HG02943 (cell line): ENCODE results near the gene CPNE5.
"Not testable (repeated sequence)": the region's sequence is repeated elsewhere in the genome, so short reads cannot be mapped to it uniquely, and the experiment has no call there.

Experiments used
- ATAC-seq: cut with Tn5 transposase; IDR thresholded peaks from one replicate; pipeline ENCODE4 v1.9.1; 2021; ENCODE audit warnings: mild to moderate bottlenecking, low read depth, moderate library complexity; ENCODE audit not compliant: unreplicated experiment

The CPNE5 gene

DNA sequence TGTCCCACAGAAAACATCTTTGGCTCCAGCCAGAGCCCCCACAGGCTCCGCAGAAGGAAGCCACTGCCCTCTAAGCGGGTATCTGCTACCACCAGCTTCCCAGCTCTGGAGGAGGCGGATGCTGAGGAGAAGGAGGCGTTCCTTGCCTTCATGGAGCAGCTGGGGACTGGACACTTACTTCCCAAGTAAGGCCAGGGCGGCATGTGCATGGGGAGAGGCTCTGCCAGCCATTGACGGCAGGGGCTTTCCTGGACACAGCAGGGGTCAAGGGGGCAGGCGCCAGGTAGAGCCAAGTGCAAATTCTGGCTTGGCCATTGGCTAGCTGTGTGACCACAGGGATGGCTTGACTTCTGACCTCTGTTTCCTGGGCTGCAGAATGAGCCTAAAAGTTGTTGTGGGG lies 123.8 kb downstream of the CPNE5 start:
- ATAC-seq: no peak

DNA sequence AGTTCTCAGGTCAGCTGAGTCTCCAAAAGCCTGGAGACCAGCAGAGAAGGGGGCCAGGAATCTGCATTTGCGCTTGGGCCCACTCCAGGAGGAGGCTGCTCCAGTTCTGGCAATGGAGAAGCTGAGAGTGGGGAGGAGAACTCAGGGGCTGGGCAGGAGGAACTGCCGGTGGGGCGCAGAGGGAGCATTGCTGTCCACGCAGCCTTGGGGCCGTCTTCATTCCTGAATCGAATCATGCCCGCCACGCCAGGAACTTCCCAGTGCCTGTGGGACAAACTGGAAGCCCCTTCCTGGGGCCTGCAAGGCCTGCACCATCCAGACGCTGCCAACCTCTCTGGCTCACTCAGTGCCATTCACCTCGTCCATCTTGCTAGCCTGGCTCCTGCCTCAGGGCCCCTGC lies 124.7 kb downstream of the CPNE5 start:
- no peak for ATAC-seq

DNA sequence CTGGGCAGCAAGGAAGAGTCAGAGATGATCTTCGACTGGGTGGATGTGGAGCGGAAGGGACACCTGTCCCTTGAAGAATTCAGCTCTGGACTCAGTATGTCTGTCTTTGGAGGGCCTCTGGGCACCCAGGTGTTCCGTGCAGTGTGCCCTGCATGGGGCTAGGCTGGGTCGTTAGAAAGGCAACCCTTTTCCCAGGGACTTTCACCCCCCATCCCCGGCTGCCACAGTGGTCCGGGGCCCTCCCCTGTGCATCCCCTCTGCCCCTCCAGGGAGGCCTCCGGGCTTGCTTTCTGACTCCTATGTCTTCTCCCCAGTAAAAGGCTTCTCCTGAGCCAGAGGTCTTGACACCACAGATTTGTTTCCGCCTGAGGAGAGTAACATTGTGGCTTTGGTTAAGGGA lies 125.4 kb downstream of the CPNE5 start:
- no peak for ATAC-seq

DNA sequence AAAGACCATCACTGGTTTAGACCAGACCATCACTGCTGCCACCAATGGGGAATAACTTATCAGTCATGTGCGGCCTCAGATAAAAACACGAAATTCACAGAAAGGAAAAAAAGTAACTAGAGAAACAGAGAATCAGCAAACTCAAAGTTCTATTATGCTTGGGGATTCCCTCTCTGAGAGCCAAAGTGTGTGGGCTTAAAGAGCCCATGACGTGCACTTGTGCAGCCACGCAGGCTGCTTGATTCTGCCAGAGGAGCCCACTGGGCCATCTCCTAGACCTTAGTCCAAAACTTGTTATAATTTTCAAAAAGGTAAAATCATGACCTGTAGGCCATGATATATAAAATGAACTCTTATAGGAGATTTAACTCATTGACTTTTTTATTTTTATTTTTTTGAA lies 126.4 kb downstream of the CPNE5 start:
- no peak for ATAC-seq

DNA sequence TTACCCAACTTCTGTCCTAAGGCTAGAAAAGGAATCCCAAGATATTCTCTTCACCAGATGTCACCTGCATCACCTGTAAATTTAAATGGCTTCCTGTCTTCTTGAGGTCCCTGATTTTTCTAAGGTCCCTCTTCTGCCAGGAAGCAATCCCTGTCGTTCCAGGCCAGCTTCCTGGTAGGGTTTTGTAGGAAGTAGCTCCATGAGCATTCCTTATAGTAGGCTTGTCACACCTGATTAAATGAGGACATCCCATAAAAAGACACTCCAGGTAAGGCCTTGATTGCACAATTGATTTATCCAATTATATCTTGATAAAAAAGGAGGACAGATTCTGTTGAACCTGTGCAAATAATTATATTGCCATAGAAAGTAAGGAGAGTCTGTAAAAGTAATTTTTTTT lies 132.9 kb downstream of the CPNE5 start:
- no peak for ATAC-seq

DNA sequence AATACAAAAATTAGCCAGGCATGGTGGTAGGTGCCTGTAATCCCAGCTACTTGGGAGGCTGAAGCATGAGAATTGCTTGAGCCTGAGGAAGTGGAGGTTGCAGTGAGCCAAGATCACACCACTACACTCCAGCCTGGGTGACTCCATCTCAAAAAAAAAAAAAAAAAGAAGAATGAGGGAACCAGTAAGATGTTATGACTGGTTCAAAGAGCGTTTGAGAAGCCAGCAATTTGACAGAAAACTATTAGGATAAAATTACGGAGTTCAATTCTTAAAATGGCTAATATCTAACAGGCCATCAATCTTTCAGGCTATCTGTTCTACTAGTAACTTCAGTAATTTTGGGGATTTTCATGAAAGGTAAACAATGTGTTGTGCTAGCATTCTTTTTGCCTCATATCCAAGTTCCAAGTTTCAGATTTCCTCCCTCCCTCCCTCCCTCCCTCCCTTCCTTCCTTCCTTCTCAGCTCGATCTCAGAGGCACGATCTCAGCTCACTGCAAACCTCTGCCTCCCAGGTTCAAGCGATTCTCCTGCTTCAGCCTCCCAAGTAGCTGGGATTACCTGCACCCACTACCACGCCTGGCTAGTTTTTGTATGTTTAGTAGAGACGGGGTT lies 134.2 kb downstream of the CPNE5 start:
- not testable (repeated sequence) for ATAC-seq

DNA sequence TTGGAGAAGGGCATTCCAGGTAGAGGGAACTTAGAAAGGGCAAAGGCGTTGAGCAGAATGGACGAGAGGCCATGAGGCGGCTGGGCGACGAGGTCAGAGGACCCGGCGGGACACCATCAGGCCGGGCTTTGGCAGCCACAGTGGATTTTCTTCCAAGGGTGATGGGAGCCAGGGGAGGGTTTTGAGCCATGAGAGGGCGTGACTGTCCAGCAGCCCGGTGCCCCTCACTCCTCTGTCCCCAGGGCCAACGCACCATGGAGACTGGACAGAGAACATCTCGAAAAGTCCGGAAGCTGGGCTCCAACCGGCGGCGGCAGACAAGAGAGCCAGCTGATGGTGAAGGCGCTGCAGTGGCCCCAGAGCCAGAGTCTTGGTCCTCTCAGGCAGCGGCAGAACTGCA lies 135.3 kb downstream of the CPNE5 start:
- ATAC-seq: no peak

DNA sequence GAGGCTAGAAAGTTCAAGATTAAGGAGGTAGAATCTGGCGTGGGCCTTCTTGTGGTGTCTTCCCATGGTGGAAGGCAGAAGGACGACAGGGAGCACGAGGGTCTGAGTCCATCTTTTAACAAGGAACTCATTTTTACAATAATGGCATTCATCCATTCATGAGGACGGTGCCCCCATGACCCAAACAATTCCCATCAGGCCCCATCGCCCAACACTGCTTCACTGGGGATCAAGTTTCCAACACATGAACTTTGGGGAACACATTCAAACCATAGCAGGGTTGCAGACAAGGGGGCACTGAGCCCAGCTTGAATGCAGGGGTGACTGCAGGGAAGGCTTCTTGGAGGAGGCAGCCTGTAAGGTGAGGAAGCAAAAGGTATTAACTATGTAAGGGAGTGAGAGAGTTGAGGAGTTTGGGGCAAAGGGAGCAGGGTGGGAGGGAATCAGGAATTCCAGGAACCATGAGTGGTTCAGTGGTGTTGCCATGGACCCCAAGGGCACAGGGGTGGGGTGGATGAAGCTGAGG lies 136.1 kb downstream of the CPNE5 start:
- no peak for ATAC-seq

DNA sequence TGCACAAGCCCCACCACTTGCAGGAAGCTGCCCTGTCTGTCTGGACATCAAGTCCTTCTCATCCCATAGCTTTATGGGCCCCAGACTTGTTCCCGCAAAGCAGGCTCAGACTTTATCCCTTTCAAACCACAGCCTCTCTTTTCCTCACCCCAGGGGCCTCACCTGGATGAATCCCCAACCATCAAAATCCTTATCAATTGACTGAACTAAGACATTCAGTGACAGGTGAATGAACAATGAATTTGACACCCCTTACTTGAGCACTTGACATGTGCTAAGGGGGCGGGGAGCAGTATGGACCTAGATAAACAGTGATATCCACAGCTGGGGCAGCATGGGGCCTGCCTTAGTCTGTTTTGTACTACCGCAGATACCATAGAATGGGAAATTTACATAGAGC lies 136.6 kb downstream of the CPNE5 start:
- no peak for ATAC-seq

DNA sequence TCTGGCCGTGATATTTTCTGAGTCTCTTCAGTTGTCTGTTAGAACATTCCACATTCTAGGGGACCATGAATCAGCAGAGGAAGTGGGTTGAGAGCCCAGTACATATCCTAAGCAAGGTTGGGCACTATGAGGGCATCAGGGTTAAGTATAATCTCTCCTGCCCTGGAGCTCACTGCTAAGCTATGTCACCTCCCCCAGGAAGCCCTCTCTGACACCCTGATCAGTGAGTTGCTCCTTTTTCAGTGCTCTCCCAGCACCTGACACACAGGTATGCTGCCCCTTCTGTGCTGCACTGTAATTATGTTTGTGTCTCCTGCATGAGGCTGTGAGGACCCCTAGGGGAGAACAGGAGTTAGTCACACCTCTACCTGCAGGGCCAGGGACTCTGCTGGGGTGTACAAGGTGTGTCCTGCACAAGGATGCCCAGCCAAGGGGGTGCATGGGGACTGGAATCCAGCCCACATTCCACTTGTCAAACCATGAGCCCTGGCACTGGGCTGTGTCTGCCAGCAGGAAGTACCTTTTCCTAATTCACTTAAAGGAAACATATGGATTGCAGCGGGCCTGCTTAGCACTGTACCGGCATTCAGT lies 137.7 kb downstream of the CPNE5 start:
- no peak for ATAC-seq

DNA sequence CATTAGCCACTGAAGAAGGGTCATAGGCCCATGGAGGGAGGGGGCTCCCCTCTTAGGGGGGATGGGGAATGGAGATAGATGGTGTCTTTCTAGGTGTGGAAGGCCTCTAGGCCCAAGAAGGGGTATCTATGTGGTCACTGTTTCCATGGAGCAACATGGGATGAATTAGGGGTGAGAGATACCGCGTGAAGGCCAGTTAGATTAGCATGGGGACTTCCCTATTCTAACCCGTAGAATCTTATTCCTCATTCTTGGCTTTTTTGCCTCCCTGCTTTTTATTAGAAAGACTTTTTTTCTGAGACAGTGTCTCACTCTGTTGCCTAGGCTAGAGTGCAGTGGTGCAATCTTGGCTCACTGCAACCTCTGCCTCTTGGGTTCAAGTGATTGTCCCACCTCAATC lies 138.4 kb downstream of the CPNE5 start:
- no peak for ATAC-seq

DNA sequence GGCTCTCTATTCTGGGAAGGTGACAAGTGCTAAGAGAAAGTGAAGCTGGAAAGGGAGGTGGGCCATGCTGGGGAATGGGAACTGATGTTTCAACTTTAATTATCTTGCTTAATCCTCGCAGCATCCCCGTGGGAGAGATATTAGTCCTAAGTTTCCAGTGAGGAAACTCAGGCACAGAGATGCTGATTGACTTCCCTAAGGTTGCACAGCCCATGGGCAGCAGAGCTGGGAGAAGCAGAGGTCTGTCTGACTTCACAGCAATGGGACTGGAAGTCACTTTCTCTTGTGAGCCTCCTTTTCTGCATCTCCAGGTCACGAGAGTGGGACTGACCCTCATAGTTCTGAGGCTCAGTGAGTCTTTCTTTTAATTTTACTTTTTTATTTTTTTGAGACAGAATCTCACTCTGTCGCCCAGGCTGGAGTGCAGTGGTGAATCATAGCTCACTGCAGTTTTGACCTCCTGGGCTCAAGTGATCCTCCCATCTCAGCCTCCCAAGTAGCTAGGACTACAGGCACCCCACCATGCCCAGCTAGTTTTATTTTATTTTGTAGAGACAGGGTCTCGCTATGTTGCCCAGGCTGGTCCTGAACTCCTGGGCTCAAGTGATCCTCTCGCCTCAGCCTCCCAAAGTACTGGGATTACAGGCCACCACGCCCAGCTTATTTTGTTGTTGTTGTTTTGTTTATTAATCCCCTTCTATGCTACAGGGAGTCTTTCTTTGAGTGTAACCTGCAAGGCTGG lies 139.0 kb downstream of the CPNE5 start:
- no peak for ATAC-seq

DNA sequence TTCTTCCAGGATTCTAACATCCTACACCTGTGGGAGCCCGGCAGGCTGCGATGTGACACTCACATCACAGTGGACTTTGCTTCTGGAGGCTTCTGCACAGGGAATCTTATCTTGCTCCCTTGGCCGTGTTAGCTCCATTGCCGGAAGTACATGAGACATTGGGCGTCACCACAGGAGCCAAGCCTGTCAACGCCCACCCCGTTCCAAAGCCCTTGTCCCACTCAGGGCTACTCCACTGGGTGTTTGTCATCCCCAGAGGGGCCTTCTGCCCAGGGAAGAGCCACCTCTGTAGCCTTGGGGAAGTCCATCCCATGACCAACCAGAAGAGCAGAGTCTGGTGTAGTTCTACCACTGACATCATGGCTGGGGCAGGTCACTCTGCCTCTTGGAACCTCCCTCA lies 139.9 kb downstream of the CPNE5 start:
- no peak for ATAC-seq

DNA sequence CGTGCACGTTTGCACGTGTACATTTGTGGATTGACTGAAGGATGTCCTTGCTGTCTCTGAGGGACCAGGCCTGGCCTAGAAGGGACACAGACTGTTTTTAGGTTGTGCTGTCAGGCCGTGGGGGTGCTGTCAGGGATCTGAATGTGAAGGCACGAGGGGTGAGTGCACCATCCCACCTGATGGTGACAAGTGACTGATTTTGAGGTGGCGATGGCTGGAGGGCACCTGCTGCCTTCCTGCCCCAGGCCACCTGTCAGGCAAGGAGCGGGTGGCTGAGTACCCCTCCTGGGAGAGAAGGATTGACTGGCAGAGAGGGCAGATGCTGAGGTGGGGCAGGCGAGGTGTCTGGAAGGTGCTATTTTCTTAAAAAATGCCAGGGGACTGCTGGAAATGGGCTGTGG lies 140.4 kb downstream of the CPNE5 start:
- no peak for ATAC-seq

DNA sequence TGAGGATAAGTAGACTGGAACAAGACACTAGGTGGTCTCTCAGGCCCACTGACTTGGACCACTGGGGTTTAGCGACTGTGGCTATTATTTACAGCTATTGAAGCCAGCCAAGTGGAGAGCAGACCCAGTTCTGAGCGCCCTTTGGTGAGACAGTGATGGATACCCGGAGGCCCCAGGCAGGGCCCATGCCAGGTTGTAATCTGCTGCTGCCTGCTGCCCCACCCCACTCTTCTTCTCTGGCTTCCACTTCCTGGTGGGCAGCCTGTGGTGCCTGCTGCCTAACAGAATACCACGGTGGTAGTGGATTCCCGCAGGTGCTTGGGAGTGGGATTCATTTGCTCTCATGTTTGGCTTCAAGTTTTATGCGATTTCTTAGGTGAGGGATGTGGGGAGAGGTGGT lies 141.0 kb downstream of the CPNE5 start:
- ATAC-seq: no peak

DNA sequence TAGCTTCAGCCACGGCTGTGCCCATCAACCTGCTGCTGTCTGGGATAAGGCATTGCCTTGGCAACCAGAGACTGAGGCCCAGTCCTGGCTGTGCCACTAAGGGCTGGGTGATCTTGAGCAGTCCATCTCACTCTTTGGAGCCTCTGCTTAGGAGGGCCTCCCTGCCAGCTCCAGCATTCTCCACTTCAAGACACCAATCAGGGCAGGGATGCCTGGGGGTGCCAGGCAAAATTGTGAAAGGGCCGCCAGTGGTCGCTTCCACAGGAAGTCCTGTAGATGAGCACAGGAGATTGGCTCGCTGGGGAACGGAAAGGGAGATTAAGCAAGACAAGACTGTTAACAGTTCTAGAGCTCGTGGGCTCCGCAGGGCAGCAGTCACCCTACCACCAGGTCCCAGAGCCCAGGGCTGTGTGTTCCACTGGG lies 141.8 kb downstream of the CPNE5 start, which contains the start of gene RAB44:
TSS of gene RAB44 (plus strand) at position 346 of the 423 bp plus-strand sequence. CDS start 6,410 bp downstream, outside the sequence.
- no peak for ATAC-seq

DNA sequence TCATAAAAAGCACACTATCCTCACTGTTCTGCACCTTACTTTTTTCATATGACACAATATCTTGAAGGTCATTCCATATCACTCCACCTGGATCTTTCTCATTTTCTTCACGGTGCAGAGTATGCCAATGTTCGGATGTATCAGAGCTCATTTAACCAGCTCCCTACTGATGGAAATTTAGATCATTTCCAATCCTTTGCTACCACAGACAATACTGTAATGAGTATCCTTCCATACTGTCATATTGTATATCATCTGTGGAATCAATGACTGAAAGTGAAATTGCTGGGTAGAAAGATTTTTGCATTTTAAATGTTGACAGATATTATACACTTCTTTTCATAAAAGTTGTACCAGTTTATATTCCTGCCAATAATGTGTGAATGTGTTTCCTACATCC lies 143.8 kb downstream of the CPNE5 start:
- ATAC-seq: no peak

DNA sequence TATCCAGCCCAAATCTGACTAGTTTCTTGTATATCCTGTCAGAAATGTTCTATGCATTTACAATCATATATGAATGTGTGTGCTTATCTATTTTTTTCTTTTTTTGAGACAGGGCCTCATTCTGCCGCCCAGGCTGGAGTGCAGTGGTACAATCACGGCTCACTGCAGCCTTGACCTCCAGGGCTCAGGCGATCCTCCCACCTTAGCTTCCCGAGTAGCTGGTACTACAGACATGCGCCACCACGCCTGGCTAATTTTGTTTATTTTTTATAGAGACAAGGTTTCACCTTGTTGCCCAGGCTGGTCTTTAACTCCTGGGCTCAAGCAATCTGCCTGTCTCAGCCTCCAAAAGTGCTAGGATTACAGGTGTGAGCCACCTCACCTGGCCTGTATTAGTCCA lies 144.6 kb downstream of the CPNE5 start:
- ATAC-seq: no peak

DNA sequence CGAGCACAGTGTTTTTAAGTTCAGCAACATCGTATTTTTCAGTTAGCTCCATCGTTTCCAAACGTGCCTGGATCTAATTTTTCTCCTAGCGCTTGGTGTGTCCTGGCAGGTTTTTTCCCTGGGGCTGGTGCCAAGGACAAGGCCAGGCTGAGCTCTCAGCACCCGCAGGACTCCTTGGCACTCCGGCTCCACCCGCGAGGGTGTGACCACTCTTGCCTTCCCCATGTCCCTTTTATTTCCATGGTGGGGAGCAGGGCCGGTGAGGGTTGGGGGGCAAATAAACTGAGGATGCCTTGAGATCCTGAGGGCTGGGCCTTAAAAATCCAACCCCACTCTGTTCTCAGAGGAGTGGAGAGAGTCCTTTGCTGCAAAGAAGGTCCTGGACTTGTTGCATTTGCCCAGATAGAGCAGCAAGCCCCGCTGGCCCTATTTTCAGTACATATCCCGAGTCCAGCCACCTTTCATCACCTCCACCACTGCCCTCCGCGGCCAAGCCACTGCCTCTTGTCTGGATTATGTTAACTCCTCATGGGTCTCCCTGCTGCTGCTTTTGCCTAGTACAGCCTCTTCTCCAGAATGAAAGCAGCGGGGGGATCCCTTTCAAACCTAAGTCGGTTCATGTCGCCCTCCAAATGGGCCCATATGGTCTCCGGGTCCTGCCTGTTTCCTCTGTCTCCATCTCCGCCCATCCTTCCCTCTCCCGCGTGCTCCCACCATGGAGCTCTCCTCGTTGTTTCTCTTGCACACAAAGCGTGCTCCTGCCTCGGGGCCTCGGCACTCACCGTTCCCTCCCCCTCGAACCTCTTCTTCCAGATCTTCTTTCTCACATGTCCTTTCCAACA lies 146.2 kb downstream of the CPNE5 start:
- ATAC-seq: no peak

DNA sequence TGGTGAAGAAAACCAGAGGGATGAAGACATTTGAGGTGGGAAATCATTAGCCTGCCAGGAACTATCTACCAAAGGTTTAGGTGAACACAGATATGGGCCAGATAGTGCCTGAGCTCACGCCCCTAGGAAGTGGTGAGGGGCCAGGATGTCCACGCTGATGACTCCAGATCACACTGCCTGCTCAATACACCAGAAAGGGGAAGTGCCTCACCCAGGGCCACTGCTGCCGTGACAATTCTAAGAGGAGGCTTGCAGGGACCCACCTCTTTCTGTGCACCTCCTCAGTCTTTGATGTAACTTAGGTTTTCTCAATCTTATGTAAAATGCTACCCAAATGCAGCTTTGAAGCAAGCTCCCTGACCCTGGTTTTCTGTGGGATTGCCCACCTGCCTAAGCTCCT lies 147.0 kb downstream of the CPNE5 start:
- peak; percentile 54 for ATAC-seq

DNA sequence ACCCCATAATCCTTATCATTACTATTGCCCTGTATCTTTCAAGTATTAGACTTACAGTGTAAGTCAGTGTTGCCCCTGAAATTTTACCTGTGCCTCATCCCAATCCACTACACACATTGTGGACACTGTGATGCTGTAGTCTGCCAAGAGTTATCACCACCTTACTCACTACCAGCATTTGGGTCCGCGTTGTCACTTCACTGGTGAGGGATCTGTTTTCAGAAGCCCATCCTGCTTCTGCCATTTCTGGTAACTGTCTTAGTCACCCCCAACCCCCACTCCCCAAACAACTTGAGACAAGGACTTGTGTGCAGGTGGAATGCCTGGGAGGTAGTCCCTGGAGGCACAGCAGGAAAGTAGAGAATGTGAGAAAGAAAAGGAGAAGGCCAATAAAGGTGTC lies 147.6 kb downstream of the CPNE5 start:
- ATAC-seq: no peak
